ENCODE data around the gene ING5. TPM values are rescaled to one million over a fixed set of nuclear protein-coding genes. Genes with fewer than 3 reads are reported as not detected.

ING5 gene
- total and polyA plus RNA-seq, 3 experiments from 2014 or later = 19.5 to 48.4 (median 44.4) TPM

GRCh38 chr2:241772063-241772499 is 70.2 kb downstream of the ING5 start:
- H3K4me1 ChIP-seq (ENCODE audit: insufficient read depth, low read length) = peaks cover 11% of the 10 kb centered on the region
- Mint-ChIP-seq H3K27me3 (no peaks in the 10 kb centered on the region), H3K4me3 (peak overlapping the region; percentile 6 to 90 (median 42)), H3K36me3 (peaks cover 0 to 2% (median 0%) of the 10 kb centered on the region in 3 donors), H3K9me3 (no peaks in the 10 kb centered on the region), H3K27ac (peak overlapping the region in 7 of 8 donors; percentile 4 to 86 (median 21)), H3K4me1 (peaks cover 11 to 21% (median 12%) of the 10 kb centered on the region in 3 donors)
- ChIA-PET CTCF (interaction anchor here (1.5 kb wide), 1 partner anchor 107 kb away, joined by 4 read pairs; no protein-coding TSS in a partner anchor), POLR2A (no interaction called here)
- no peaks in the 10 kb centered on the region for H3K9me3 ChIP-seq (ENCODE audit: low read length)
- H3K27ac ChIP-seq (ENCODE audit: low read depth, low read length) = no peak overlapping the region
- H3K36me3 ChIP-seq (ENCODE audit: insufficient read depth, low read length) = no peaks in the 10 kb centered on the region
- H3K27me3 ChIP-seq (ENCODE audit: insufficient read depth, low read length, poor library complexity, severe bottlenecking) = no peaks in the 10 kb centered on the region
- H3K4me3 ChIP-seq (ENCODE audit: low read length) = no peak overlapping the region
- DNase-seq = peak in 3 of 5 donors; percentile 58 to 64 (median 63)

- H3K9me3 Mint-ChIP-seq = no peaks in the 10 kb centered on the region
- POLR2A ChIA-PET = interaction anchor here (0.6 kb wide), 1 partner anchor 260 kb away, joined by 4 read pairs; no protein-coding TSS in a partner anchor
- Histone ChIP-seq H3K36me3 (ENCODE audit: insufficient read depth, low read length) (no peaks in the 10 kb centered on the region), H3K27ac (ENCODE audit: low read depth, low read length) (no peak overlapping the region), H3K27me3 (ENCODE audit: insufficient read depth, low read length, poor library complexity, severe bottlenecking) (no peaks in the 10 kb centered on the region), H3K4me3 (ENCODE audit: low read length) (no peak overlapping the region), H3K4me1 (ENCODE audit: insufficient read depth, low read length) (peaks cover 11% of the 10 kb centered on the region), H3K9me3 (ENCODE audit: low read length) (no peaks in the 10 kb centered on the region)
- no peak overlapping the region for H3K4me3 Mint-ChIP-seq
- no peaks in the 10 kb centered on the region for H3K36me3 Mint-ChIP-seq
- H3K4me1 Mint-ChIP-seq = peaks cover 11 to 17% (median 12%) of the 10 kb centered on the region in 3 donors
- DNase-seq = peak in 1 of 5 donors; percentile 44
- CTCF ChIA-PET = interaction anchor here (0.9 kb wide), 1 partner anchor 72 kb away, joined by 3 read pairs; the partner anchor contains the start of gene ING5
- no peaks in the 10 kb centered on the region for H3K27me3 Mint-ChIP-seq
- no peak overlapping the region for H3K27ac Mint-ChIP-seq
These were observed 71.9 kb downstream of the ING5 start for GRCh38 chr2:241773511-241774418.

GRCh38 chr2:241774419-241775222 is 72.8 kb downstream of the ING5 start:
- peak in 1 of 5 donors; percentile 40 for DNase-seq
- Histone ChIP-seq H3K27me3 (ENCODE audit: insufficient read depth, low read length, poor library complexity, severe bottlenecking) (no peaks in the 10 kb centered on the region), H3K9me3 (ENCODE audit: low read length) (no peaks in the 10 kb centered on the region), H3K4me1 (ENCODE audit: insufficient read depth, low read length) (peaks cover 11% of the 10 kb centered on the region), H3K27ac (ENCODE audit: low read depth, low read length) (no peak overlapping the region), H3K36me3 (ENCODE audit: insufficient read depth, low read length) (no peaks in the 10 kb centered on the region), H3K4me3 (ENCODE audit: low read length) (no peak overlapping the region)
- Mint-ChIP-seq H3K36me3 (no peaks in the 10 kb centered on the region), H3K9me3 (no peaks in the 10 kb centered on the region), H3K27me3 (no peaks in the 10 kb centered on the region), H3K4me3 (no peak overlapping the region), H3K27ac (no peak overlapping the region), H3K4me1 (peaks cover 11 to 17% (median 12%) of the 10 kb centered on the region in 3 donors)
- CTCF ChIA-PET = no interaction called here
- POLR2A ChIA-PET = interaction anchor here (0.6 kb wide), 1 partner anchor 261 kb away, joined by 4 read pairs; no protein-coding TSS in a partner anchor

- H3K9me3 Mint-ChIP-seq = no peaks in the 10 kb centered on the region
- Histone ChIP-seq H3K36me3 (ENCODE audit: insufficient read depth, low read length) (no peaks in the 10 kb centered on the region), H3K4me3 (ENCODE audit: low read length) (no peak overlapping the region), H3K27ac (ENCODE audit: low read depth, low read length) (no peak overlapping the region), H3K4me1 (ENCODE audit: insufficient read depth, low read length) (peaks cover 11% of the 10 kb centered on the region), H3K27me3 (ENCODE audit: insufficient read depth, low read length, poor library complexity, severe bottlenecking) (no peaks in the 10 kb centered on the region), H3K9me3 (ENCODE audit: low read length) (no peaks in the 10 kb centered on the region)
- peak in 1 of 5 donors; percentile 39 for DNase-seq
- H3K4me3 Mint-ChIP-seq = no peak overlapping the region
- H3K36me3 Mint-ChIP-seq = no peaks in the 10 kb centered on the region
- POLR2A ChIA-PET = no interaction called here
- H3K4me1 Mint-ChIP-seq = peaks cover 11 to 17% (median 12%) of the 10 kb centered on the region in 3 donors
- CTCF ChIA-PET = no interaction called here
- H3K27me3 Mint-ChIP-seq = no peaks in the 10 kb centered on the region
- no peak overlapping the region for H3K27ac Mint-ChIP-seq
These were observed 73.7 kb downstream of the ING5 start for GRCh38 chr2:241775223-241776177.

GRCh38 chr2:241776336-241777169 is 74.7 kb downstream of the ING5 start, which contains the start of gene GAL3ST2:
TSS of gene GAL3ST2 (plus strand) at chr2:241776822. CDS start at chr2:241776956, 134 bp downstream.
- ChIA-PET POLR2A (no interaction called here), CTCF (no interaction called here)
- Mint-ChIP-seq H3K36me3 (no peaks in the 10 kb centered on the region), H3K4me3 (no peak within 1 kb of the TSS), H3K27ac (no peak within 1 kb of the TSS), H3K4me1 (peaks cover 11 to 12% (median 11%) of the 10 kb centered on the region in 3 donors), H3K9me3 (peaks cover 0 to 8% (median 0%) of the 10 kb centered on the region in 5 donors), H3K27me3 (no peaks in the 10 kb centered on the region)
- H3K27me3 ChIP-seq (ENCODE audit: insufficient read depth, low read length, poor library complexity, severe bottlenecking) = no peaks in the 10 kb centered on the region
- H3K4me3 ChIP-seq (ENCODE audit: low read length) = no peak within 1 kb of the TSS
- no peak within 1 kb of the TSS for H3K27ac ChIP-seq (ENCODE audit: low read depth, low read length)
- no peaks in the 10 kb centered on the region for H3K9me3 ChIP-seq (ENCODE audit: low read length)
- peak in 1 of 5 donors; percentile 31 for DNase-seq
- no peaks in the 10 kb centered on the region for H3K36me3 ChIP-seq (ENCODE audit: insufficient read depth, low read length)
- H3K4me1 ChIP-seq (ENCODE audit: insufficient read depth, low read length) = peaks cover 11% of the 10 kb centered on the region

- Mint-ChIP-seq H3K4me3 (no peak overlapping the region), H3K9me3 (peaks cover 0 to 8% (median 0%) of the 10 kb centered on the region in 5 donors), H3K4me1 (peaks cover 5 to 6% (median 6%) of the 10 kb centered on the region in 3 donors), H3K27me3 (no peaks in the 10 kb centered on the region), H3K27ac (no peak overlapping the region), H3K36me3 (no peaks in the 10 kb centered on the region)
- Histone ChIP-seq H3K27ac (ENCODE audit: low read depth, low read length) (no peak overlapping the region), H3K27me3 (ENCODE audit: insufficient read depth, low read length, poor library complexity, severe bottlenecking) (no peaks in the 10 kb centered on the region), H3K9me3 (ENCODE audit: low read length) (no peaks in the 10 kb centered on the region), H3K36me3 (ENCODE audit: insufficient read depth, low read length) (no peaks in the 10 kb centered on the region), H3K4me1 (ENCODE audit: insufficient read depth, low read length) (peaks cover 7% of the 10 kb centered on the region), H3K4me3 (ENCODE audit: low read length) (no peak overlapping the region)
- CTCF ChIA-PET = no interaction called here
- POLR2A ChIA-PET = no interaction called here
- DNase-seq = peak in 1 of 5 donors; percentile 42
These were observed 75.4 kb downstream of the ING5 start for GRCh38 chr2:241777170-241777685.
